ENCODE measurements around the gene PSMB7. TPM values are rescaled to one million over a fixed set of nuclear protein-coding genes. Genes with fewer than 3 reads are reported as not detected.
A peak's percentile ranks its signal among the peaks of the same experiment; 100 is the strongest.

The PSMB7 gene
- polyA plus RNA-seq, 1 experiment: 396 TPM

DNA sequence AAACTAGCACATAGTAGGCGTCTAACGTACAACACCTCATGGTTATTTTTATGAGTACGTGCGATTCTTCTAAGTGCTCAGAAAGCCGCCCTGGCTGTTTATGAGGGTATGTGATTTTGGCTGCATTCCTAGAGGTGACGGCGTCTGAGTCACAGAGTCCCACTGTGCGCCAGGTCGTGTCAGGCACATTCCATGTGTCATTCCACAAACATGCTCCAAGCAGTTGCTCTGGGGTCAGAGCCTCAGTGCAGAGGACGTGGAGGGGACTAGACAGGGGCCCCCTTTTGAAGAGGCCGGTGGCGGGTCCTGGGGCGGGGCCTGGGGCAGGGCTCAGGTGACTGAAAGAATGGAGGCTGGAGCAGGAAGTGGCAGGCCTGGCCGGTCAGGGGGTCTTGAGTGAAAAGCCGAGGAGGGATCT is 105.6 kb downstream of the PSMB7 start:
- ChIA-PET CTCF (interaction anchor here (1.8 kb wide), 1 partner anchor 11 kb away, joined by 6 read pairs; no protein-coding TSS in a partner anchor), POLR2A (interaction anchor here (0.9 to 1.2 kb wide), 2 partner anchors 10 to 12 kb away, joined by 3 to 5 read pairs; no protein-coding TSS in a partner anchor)

DNA sequence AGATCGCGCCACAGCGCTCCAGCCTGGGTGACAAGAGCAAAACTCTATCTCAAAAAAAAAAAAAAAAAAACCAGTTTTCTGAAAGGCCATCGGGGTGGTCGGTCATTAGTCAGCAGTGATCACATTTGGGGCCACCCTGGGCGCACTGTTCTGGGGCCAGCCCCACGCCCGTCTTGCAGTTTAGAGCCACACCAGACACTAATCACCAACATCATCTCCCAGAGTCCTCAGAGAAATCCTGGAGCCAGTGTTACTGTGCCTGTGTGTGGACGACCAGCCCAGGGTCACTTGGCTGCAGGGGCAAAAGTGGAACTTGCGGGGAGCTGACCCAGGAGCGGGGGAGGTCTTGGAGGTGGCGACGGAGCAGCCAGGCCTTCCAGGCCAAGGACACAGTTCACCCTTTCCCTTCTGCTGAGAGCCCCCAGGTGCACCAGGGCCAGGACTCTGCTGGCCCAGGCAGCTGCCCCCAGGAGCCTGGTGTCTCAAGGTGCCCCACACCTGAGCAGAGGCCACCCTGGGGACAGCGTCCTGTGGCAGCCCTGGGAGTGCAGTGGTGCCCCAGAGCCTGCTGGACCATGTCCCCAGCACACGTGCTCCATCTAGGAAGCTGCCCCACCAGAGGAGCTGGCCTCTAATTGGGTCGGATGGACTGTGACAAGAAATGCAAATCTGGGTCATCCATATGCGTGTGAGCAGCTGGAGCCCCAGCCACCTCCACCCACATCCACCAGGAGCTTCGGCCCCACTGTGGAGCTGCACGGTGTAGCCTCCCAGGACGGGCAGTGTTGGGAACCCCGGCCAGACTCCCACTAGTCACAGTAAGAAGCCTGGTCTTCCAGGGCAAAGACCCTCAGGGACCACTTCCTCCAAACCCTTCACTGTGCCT is 106.4 kb downstream of the PSMB7 start:
- ChIA-PET CTCF (interaction anchor here (1.1 kb wide), 1 partner anchor 168 kb away, joined by 3 read pairs; no protein-coding TSS in a partner anchor), POLR2A (interaction anchor here (0.5 to 1.2 kb wide), 2 partner anchors 9 to 23 kb away, joined by 4 to 5 read pairs; no protein-coding TSS in a partner anchor)
- no peaks in the 10 kb centered on the region; the same call in 1 of the 2 replicates for H3K9me3 ChIP-seq (ENCODE audit: control insufficient read depth, insufficient read depth, low read length)
- no peak overlapping the region for H3K4me3 ChIP-seq (ENCODE audit: low read depth, low read length)
- no peak for DNase-seq (ENCODE audit: low read depth, low spot score)
- TF ChIP-seq, protein P1, sequence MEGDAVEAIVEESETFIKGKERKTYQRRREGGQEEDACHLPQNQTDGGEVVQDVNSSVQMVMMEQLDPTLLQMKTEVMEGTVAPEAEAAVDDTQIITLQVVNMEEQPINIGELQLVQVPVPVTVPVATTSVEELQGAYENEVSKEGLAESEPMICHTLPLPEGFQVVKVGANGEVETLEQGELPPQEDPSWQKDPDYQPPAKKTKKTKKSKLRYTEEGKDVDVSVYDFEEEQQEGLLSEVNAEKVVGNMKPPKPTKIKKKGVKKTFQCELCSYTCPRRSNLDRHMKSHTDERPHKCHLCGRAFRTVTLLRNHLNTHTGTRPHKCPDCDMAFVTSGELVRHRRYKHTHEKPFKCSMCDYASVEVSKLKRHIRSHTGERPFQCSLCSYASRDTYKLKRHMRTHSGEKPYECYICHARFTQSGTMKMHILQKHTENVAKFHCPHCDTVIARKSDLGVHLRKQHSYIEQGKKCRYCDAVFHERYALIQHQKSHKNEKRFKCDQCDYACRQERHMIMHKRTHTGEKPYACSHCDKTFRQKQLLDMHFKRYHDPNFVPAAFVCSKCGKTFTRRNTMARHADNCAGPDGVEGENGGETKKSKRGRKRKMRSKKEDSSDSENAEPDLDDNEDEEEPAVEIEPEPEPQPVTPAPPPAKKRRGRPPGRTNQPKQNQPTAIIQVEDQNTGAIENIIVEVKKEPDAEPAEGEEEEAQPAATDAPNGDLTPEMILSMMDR (IDR thresholded peaks at IDR 0.05; ENCODE audit: low read depth, low read length): no peak
- no peaks in the 10 kb centered on the region for H3K27me3 ChIP-seq (ENCODE audit: control insufficient read depth, insufficient read depth, low read length)
- H3K27ac ChIP-seq (ENCODE audit: low read depth, low read length): peak overlapping the region; percentile 87

More for the DNA sequence above, 105.6 kb downstream of the PSMB7 start:
- Histone ChIP-seq H3K27ac (ENCODE audit: low read depth, low read length) (peak overlapping the region; percentile 87), H3K4me3 (ENCODE audit: low read depth, low read length) (no peak overlapping the region), H3K9me3 (ENCODE audit: control insufficient read depth, insufficient read depth, low read length) (no peaks in the 10 kb centered on the region; the same call in 1 of the 2 replicates), H3K27me3 (ENCODE audit: control insufficient read depth, insufficient read depth, low read length) (no peaks in the 10 kb centered on the region)
- DNase-seq (ENCODE audit: low read depth, low spot score): peak; percentile 90
- TF ChIP-seq, protein P1 (IDR thresholded peaks at IDR 0.05; ENCODE audit: low read depth, low read length): no peak

DNA sequence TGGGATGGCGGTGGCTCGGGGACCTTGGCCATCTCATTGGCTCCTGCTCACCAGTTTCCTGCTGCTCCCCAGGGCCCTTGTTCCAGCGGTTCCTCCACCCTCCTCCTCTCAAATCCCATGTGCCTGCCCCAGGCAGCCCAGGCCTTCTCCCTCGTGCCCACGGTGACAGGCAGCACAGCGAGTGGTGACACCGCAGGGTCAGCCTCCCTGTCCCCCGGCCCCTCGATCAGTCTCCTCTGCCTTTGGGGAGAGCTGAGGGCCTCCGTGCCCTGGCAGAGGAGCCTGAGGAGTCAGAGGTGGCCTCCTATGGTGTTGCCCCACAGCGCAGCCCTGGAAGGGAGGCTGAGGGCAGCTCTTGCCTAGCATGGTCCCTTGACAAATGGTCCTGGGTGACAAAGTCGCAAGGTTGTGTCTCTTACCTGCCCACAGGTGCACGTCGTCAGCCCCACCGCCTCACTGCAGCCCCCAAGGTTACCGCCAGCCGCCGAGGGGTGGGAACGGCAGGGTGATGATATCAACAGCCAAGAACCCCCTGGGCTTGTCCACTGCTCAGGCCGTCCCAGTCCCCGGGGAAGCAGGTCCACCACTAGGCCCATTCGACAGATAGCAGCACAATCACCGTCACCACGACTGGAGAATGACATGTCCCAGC is 107.7 kb downstream of the PSMB7 start:
- DNase-seq (ENCODE audit: low read depth, low spot score): no peak
- ChIA-PET POLR2A (interaction anchor here (2.9 kb wide), 1 partner anchor 22 kb away, joined by 12 read pairs; no protein-coding TSS in a partner anchor), CTCF (interaction anchor here (1.1 to 2.0 kb wide), 3 partner anchors 12 to 166 kb away, joined by 3 to 7 read pairs (median 4); no protein-coding TSS in a partner anchor)
- no peaks in the 10 kb centered on the region; the same call in 1 of the 2 replicates for H3K9me3 ChIP-seq (ENCODE audit: control insufficient read depth, insufficient read depth, low read length)
- H3K4me3 ChIP-seq (ENCODE audit: low read depth, low read length): no peak overlapping the region
- H3K27me3 ChIP-seq (ENCODE audit: control insufficient read depth, insufficient read depth, low read length): no peaks in the 10 kb centered on the region
- TF ChIP-seq, protein P1 (IDR thresholded peaks at IDR 0.05; ENCODE audit: low read depth, low read length): no peak
- peak overlapping the region; percentile 61 for H3K27ac ChIP-seq (ENCODE audit: low read depth, low read length)

DNA sequence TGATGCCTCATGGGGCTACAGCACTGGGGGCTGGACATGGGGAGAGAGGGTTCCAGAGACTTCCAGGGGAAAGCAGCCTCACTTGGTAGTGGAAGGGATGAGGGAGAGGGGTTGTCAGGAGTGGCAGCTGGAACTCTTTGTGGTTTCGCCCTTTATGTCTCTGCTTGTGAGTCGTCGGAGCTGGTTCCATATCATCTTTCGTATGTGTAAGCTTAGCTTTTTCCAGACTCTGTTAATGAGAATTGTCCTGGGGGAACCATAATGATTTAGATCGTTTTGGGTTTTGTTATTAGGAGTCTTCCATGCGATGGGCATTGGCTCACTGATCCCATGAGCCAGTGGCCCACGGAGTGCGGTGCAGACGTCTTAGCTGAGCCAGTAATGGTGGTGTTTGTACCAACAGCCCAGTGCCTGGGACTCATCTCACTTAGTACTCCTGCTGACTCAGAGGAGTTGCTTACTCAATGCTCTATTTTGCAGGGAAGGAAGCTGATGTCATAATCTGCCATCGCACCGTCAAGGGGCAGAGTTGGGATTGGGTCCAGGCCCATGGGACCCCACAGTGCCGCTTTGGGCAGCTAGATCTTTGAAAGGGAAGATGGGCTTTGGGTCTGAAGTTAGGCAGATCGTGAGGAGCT is 109.0 kb downstream of the PSMB7 start:
- ChIA-PET CTCF (interaction anchor here (0.6 to 2.0 kb wide), 5 partner anchors 13 to 179 kb away, joined by 4 to 7 read pairs (median 4); no protein-coding TSS in a partner anchor), POLR2A (interaction anchor here (0.6 to 2.9 kb wide), 7 partner anchors 9 to 1251 kb away, joined by 3 to 12 read pairs (median 7); partner anchors contain the start of gene NEK6)
- H3K27ac ChIP-seq (ENCODE audit: low read depth, low read length): peak overlapping the region; percentile 94
- no peaks in the 10 kb centered on the region; the same call in 1 of the 2 replicates for H3K9me3 ChIP-seq (ENCODE audit: control insufficient read depth, insufficient read depth, low read length)
- H3K27me3 ChIP-seq (ENCODE audit: control insufficient read depth, insufficient read depth, low read length): no peaks in the 10 kb centered on the region
- peak; percentile 71 for DNase-seq (ENCODE audit: low read depth, low spot score)
- H3K4me3 ChIP-seq (ENCODE audit: low read depth, low read length): no peak overlapping the region
- TF ChIP-seq, protein P1 (IDR thresholded peaks at IDR 0.05; ENCODE audit: low read depth, low read length): no peak

All from AG04450 (cell line).